CD4-positive, alpha-beta T cell treated with Interleukin-10 for 1 hour (primary cell): ENCODE measurements around the gene ACER3.
"Not testable (repeated sequence)": the region's sequence is repeated elsewhere in the genome, so short reads cannot be mapped to it uniquely, and the experiment has no call there.

Experiments used
- DNase-seq: peaks from one replicate; pipeline ENCODE4 v3.0.0-alpha.2; 2020

Gene ACER3

GRCh38 chr11:76939219-76939631, 78.5 kb downstream of the ACER3 start:
- no peak for DNase-seq

- no peak for DNase-seq
These were observed 83.5 kb downstream of the ACER3 start for GRCh38 chr11:76944225-76944624.

GRCh38 chr11:76946223-76946622, 85.5 kb downstream of the ACER3 start:
- DNase-seq, result no peak

DNA sequence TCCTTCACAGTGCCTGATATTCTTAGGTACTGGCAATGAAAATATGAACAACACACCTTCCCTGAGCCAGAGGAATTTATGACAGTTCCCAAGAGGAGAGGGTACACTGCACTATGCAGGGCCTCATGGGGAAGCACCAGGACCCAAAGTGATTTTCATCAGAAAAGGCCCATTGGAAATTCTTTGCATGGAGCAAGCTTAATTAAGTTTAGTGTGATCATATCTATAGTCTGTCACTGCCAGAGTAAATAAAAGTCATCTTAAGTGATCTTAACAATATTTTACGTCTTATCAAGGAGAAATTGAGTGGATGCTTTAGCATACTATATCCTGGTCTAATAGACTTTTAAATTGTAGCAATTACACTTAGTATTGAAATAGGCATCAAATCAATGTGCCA, 86.5 kb downstream of the ACER3 start:
- no peak for DNase-seq

DNA sequence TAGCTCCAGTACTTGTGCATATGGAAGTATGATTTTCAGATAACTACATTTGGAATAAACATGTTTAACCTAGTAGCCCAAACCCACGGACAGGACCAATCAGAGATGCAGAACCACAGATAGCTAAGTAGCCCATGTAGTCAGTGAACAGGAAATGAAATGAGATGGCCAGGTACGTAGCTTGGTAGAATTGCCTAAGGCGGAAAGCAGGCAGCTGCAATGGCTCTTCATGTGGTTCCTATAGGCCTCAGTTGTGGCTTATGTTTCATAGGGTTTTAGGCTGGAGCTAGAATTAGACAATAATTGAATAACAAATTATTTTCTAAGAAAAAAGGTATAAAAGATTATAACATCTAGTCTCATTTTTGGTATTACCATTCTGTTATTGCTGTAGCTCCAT, 87.1 kb downstream of the ACER3 start:
- DNase-seq, result no peak

DNA sequence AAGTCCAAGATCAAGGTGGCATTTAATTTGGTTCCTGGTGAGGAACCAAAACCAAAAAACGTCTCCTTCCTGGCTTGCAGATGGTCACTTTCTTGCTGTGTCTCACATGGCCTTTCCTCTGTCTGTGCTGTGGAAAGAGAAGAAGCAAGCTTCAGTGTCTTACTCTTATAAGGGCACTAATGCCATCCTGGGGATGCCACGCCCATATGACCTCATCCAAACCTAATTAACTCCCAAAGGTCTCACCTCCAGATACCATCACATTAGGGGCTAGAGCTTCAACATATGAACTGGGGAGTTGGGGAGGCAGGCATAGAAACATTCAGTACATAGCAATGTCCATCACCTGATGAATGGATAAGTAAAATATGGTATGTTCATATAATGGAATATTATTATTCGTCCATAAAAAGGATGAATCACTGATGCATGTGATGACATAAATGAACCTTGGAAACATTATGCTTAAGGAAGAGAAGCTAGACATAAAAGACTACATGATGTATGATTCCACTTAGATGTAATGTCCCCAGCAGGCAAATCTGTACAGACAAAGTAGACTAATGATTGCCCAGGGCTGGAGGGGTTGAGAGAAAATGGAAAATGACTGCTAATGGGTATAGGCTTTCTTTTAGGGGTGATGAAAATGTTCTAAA, 94.9 kb downstream of the ACER3 start:
- DNase-seq, result no peak

- DNase-seq, result no peak
These were observed 102.1 kb downstream of the ACER3 start for GRCh38 chr11:76962583-76963416.

- not testable (repeated sequence) for DNase-seq
These were observed 102.9 kb downstream of the ACER3 start for GRCh38 chr11:76963417-76964168.

DNA sequence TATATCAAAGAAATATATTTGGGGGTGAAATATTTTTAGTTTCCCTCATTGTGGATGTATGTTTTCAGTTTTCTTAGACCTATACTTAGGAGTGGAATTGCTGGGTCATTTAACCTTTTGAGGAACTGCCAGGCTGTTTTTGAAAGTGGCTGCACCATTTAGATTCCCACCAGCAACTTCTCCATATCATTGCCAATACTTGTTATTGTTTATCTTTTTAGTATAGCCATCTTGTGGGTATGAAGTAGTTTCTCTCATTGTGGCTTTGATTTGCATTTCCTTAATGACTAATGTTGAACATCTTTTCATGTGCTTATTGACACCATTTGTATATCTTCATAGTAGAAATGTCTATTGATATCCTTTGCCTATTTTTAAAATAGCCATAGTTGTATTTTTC, 111.3 kb downstream of the ACER3 start:
- DNase-seq, result no peak

GRCh38 chr11:76974179-76974891, 113.6 kb downstream of the ACER3 start:
- no peak for DNase-seq

DNA sequence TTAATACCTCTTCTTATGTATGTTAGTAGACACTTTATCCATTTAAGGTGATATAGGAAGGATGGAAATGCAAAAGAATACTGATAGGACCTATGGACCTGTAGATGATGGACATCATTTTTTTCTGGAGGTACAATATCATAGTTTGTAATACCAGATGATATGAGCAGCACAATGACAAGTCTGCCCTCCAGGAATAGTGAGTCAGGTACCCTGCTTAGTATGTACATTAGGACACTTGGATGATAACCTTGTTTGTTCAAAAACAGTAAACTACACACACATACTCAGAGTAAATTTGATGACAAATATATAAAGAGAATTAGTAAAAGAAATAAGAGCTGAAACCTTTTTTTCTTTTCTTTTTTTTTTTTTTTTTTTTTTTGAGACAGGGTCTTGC, 114.8 kb downstream of the ACER3 start:
- no peak for DNase-seq

- no peak for DNase-seq
These were observed 117.1 kb downstream of the ACER3 start for GRCh38 chr11:76977791-76978190.

DNA sequence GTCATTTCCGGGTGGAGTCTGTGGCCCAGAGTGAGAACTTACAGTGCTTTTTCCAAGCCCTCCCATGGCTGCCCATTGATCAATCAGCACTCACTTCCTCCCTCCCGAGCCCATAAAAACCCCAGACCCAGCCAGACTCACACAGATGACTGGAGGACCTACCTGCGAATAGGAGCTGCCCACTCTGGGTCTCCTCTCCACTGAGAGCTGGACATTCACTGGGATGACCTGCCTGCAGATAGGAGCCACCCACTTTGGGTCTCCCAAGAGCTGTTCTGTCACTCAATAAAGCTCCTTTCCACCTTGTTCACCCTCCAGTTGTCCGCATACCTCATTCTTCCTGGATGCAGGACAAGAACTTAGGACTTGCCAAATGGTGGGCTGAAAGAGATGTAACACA, 117.5 kb downstream of the ACER3 start:
- no peak for DNase-seq

GRCh38 chr11:76978818-76979217, 118.1 kb downstream of the ACER3 start:
- no peak for DNase-seq

DNA sequence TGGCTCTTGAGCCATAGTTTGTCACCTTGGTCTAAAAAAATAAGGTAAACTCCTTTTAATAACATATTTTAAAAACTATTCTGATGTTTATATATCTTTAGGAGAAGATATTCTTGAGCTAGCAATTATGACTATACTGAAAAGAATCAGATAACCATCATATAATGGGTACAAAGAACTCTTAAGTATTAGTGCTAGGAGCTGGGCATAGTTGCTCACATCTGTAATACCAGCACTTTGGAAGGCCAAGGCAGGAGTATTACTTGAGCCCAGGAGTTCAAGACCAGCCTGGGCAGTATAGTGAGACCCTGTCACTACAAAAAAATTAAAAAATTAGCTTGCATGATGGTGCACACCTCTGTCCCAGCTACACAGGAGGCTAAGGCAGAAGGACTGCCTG, 119.5 kb downstream of the ACER3 start:
- no peak for DNase-seq

GRCh38 chr11:76984743-76985142, 124.0 kb downstream of the ACER3 start:
- DNase-seq, result no peak

GRCh38 chr11:76987203-76987602, 126.5 kb downstream of the ACER3 start:
- DNase-seq, result no peak

DNA sequence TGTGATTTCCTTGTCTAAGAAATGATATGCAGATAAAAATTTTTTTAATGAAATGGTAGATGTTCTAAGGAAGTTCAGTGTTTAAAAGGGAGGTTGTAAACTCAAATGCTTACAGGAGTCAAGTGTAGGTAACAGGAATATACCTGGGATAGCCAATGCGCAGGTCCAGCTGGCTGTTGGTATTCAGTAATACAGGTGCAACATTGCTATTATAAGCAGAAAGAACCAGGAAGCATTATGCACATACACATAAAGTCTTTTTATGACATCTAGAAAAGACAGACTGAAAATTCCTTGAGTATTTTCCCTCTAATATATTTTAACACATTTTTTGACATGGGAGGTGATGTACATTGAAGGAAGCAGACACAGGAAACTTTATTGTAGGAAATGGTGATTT, 129.9 kb downstream of the ACER3 start:
- DNase-seq, result no peak

- DNase-seq, result no peak
These were observed 134.4 kb downstream of the ACER3 start for GRCh38 chr11:76995081-76995576.

DNA sequence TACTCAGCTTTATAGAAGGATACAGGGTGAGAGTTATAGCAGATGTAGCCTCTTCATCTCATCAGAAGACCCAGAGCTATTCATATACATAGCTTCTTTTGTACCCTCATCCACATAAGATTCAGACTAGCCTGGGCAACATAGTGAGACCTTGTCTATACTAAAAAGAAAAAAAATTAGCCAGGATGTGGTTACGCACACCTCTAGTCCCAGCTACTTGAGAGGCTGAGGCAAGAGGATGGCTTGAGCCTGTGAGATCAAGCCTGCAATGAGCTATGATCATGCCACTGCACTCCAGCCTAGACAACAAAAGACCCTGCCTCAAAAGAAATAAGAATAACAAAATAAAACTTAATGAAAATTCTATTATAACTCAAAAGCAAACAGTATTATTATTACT, 136.8 kb downstream of the ACER3 start:
- peak; percentile 3 for DNase-seq

DNA sequence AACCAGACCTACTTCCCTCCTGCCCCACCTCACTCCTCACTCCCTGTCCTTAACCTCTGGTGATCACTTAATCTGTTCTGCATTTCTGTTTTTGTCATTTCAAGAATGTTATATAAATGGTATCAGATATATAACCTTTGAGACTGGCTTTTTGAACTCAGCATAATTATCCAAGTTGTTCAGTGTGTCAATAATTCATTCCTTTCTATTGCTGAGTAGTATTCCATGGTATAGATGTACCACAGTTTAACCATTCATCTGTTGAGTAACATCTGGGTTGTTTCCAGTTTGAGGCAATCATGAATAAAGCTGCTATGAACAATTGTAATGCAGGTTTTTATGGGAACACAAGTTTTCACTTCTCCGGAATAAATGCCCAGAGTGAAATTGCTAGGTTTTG, 138.9 kb downstream of the ACER3 start:
- DNase-seq, result no peak

GRCh38 chr11:77001613-77002012, 140.9 kb downstream of the ACER3 start:
- DNase-seq, result no peak

DNA sequence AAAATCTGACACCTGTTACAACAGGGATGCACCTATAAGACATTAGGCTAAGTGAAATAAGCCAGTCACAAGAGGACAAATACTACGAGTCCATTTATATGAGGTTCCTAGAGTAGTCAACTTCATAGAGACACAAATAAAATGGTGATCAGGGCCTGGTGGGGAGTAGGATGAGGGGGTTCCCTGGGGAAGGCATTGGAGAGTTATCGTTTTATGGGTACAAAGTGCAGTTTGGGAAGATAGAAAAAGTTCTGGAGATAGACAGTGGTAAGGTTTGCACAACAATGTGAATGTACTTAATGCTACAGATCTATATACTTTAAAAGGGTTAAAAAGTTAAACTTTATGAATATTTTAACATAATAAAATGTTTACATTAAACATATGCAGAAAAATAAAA, 142.1 kb downstream of the ACER3 start:
- no peak for DNase-seq
